MCF 10A (cell line): ENCODE results near the gene GSTA1. TPM values are rescaled to one million over a fixed set of nuclear protein-coding genes. Genes with fewer than 3 reads are reported as not detected.
"Not testable (repeated sequence)": the region's sequence is repeated elsewhere in the genome, so short reads cannot be mapped to it uniquely, and the experiment has no call there.

ENCODE experiments used
- BruUV-seq: library from RNA; stranded (reverse); fragments of 400-500 nt; replicated peaks from 2 replicates; lab custom pipeline; 2021; lab: Mats Ljungman, UMichigan
- CTCF ChIA-PET: fragments of 300-600 bp; sonication (Branson Sonifier 250); formaldehyde crosslinking; extraction: SDS; loops from one replicate; lab custom pipeline; 2021; ENCODE audit warnings: antibody characterized with exemption, inconsistent platforms; lab: Yijun Ruan, JAX
- POLR2A ChIA-PET: fragments of 300-600, 350-650 bp; sonication (Branson Sonifier 250); formaldehyde crosslinking; extraction: SDS; loops from one replicate; lab custom pipeline; 2020; ENCODE audit warnings: antibody characterized with exemption, inconsistent platforms; lab: Yijun Ruan, JAX
- DNase-seq: peaks from one replicate; pipeline ENCODE4 v3.0.0-alpha.2; 2018; ENCODE audit not compliant: unreplicated experiment
- H3K27ac Mint-ChIP-seq: one replicate; pipeline ENCODE4 v1.8.0; 2022; ENCODE audit warnings: mild to moderate bottlenecking, low read depth, mixed read lengths; ENCODE audit not compliant: unreplicated experiment
- H3K27me3 Mint-ChIP-seq: one replicate; pipeline ENCODE4 v1.8.0; 2022; ENCODE audit warnings: mixed read lengths; ENCODE audit not compliant: insufficient read depth, unreplicated experiment
- H3K36me3 Mint-ChIP-seq: one replicate; pipeline ENCODE4 v1.8.0; 2022; ENCODE audit warnings: mild to moderate bottlenecking, moderate library complexity, mixed read lengths; ENCODE audit not compliant: insufficient read depth, unreplicated experiment
- H3K4me1 Mint-ChIP-seq: one replicate; pipeline ENCODE4 v1.8.0; 2022; ENCODE audit warnings: mixed read lengths; ENCODE audit not compliant: insufficient read depth, unreplicated experiment
- H3K4me3 Mint-ChIP-seq: one replicate; pipeline ENCODE4 v1.8.0; 2022; ENCODE audit warnings: mild to moderate bottlenecking, moderate library complexity, mixed read lengths; ENCODE audit not compliant: unreplicated experiment
- H3K9me3 Mint-ChIP-seq: one replicate; pipeline ENCODE4 v1.8.0; 2022; ENCODE audit warnings: mixed read lengths; ENCODE audit not compliant: unreplicated experiment
- CTCF ChIP-seq: fragments of 200-600 bp; IDR thresholded peaks from one replicate; pipeline ENCODE4 v1.8.0; 2022; ENCODE audit warnings: antibody characterized with exemption, mild to moderate bottlenecking; ENCODE audit not compliant: unreplicated experiment
- intact Hi-C: fragments of 100-400 bp; cut with micrococcal nuclease; formaldehyde crosslinking; loops from 2 replicates; pipeline ENCODE4 v1.14.1; 2022
- total RNA-seq: library from RNA; stranded (reverse); gene quantifications from 2 replicates; pipeline ENCODE4 v1.2.3, GENCODE V29; 2022

GSTA1 gene
- total RNA-seq, 1 experiment from 2014 or later = not detected

- H3K27ac Mint-ChIP-seq, H3K36me3 Mint-ChIP-seq, H3K4me3 Mint-ChIP-seq, BruUV-seq, intact Hi-C loops, H3K9me3 Mint-ChIP-seq, H3K4me1 Mint-ChIP-seq, CTCF ChIA-PET, POLR2A ChIA-PET: not testable (repeated sequence)
- peaks cover 13% of the 10 kb centered on the region for H3K27me3 Mint-ChIP-seq
- DNase-seq = peak; percentile 16
Measured at GRCh38 chr6:52763322-52763916, 40.2 kb downstream of the GSTA1 start, which contains the start of gene GSTA2. Gene GSTA2, minus strand, starts transcription at chr6:52763475. Its CDS starts 5,528 bp downstream, at chr6:52757947.

DNA sequence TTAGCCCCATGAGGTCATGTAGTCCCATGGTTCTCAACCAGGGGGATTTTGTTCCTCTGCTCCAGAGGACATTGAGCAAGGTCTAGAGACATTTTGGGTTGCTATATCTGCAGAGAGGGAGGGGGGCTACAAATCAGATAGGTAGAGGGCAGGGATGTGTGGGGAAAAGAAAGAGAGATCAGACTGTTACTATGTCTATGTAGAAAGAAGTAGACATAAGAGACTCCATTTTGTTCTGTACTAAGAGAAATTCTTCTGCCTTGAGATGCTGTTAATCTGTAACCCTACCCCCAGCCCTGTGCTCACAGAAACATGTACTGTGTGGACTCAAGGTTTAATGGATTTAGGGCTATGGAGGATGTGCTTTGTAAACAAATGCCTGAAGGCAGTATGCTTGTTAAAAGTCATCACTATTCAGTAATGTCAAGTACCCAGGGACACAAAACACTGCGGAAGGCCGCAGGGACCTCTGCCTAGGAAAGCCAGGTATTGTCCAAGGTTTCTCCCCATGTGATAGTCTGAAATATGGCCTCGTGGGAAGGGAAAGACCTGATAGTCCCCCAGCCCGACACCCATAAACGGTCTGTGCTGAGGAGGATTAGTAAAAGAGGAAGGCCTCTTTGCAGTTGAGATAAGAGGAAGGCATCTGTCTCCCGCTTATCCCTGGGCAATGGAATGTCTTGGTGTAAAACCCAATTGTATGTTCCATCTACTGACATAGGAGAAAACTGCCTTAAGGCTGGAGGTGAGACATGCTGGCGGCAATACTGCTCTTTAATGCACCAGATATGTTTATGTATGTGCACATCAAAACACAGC lies 41.7 kb downstream of the GSTA1 start:
- H3K27ac Mint-ChIP-seq, POLR2A ChIA-PET, DNase-seq: not testable (repeated sequence)

DNA sequence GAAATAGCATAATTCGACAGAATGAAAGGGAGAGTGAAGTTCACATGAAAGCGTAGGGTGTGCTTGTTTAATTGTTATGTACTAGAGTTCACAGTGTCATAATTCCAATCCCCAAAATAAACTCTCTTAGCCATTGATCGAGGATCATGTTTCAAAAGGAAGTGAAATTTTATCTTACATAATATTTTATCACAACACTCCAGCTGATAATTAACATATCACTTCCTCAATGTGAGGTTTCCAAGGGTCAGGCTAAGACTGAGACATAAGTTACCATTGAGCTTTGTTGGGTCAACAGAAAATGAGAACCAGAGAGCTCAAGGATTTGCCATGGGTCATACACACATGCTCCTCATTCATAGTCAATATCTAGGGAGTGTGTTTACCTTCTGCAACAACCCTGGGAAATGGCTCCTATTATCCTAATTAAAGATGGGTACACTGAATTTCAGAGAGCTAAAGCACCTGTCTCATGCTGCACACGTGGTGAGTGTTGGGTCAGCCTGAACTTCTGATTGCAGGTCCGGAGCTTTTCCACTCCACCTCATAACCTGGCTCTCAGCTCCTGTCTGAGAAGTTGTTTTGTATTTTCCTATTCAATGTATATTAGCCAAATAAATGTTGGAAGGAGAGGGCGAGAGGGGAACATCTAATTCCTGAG lies 43.4 kb downstream of the GSTA1 start:
- BruUV-seq = no TSS peak
- no peak for TF ChIP-seq CTCF
- DNase-seq = no peak
- no peaks in the 10 kb centered on the region for H3K27me3 Mint-ChIP-seq
- no peak overlapping the region for H3K27ac Mint-ChIP-seq
- no peak overlapping the region for H3K4me3 Mint-ChIP-seq
- ChIA-PET POLR2A (no interaction called here), CTCF (no interaction called here)
- no peaks in the 10 kb centered on the region for H3K36me3 Mint-ChIP-seq
- peaks cover 11% of the 10 kb centered on the region for H3K4me1 Mint-ChIP-seq
- no peaks in the 10 kb centered on the region for H3K9me3 Mint-ChIP-seq
- intact Hi-C loops = no loop called here

More for the DNA sequence above, 41.7 kb downstream of the GSTA1 start:
- Mint-ChIP-seq H3K27me3 (peaks cover 11% of the 10 kb centered on the region), H3K4me1 (peaks cover 11% of the 10 kb centered on the region)
- H3K9me3 Mint-ChIP-seq, CTCF ChIA-PET, intact Hi-C loops, BruUV-seq, H3K36me3 Mint-ChIP-seq, H3K4me3 Mint-ChIP-seq: not testable (repeated sequence)

GRCh38 chr6:52759085-52759484 lies 44.5 kb downstream of the GSTA1 start:
- BruUV-seq = no TSS peak
- H3K27me3 Mint-ChIP-seq = no peaks in the 10 kb centered on the region
- no peak overlapping the region for H3K4me3 Mint-ChIP-seq
- ChIA-PET CTCF (interaction anchor here (0.6 kb wide), 1 partner anchor 28 kb away, joined by 4 read pairs; no protein-coding TSS in a partner anchor), POLR2A (no interaction called here)
- intact Hi-C loops = no loop called here
- peaks cover 6% of the 10 kb centered on the region for H3K36me3 Mint-ChIP-seq
- peaks cover 11% of the 10 kb centered on the region for H3K4me1 Mint-ChIP-seq
- no peaks in the 10 kb centered on the region for H3K9me3 Mint-ChIP-seq
- H3K27ac Mint-ChIP-seq = no peak overlapping the region
- no peak for DNase-seq
- no peak for TF ChIP-seq CTCF

GRCh38 chr6:52757651-52758338 lies 45.8 kb downstream of the GSTA1 start:
- BruUV-seq, POLR2A ChIA-PET, H3K36me3 Mint-ChIP-seq, CTCF ChIA-PET, intact Hi-C loops, H3K9me3 Mint-ChIP-seq, H3K27me3 Mint-ChIP-seq: not testable (repeated sequence)
- Mint-ChIP-seq H3K27ac (peak overlapping the region; percentile 54), H3K4me1 (peaks cover 18% of the 10 kb centered on the region), H3K4me3 (peak overlapping the region; percentile 55)
- DNase-seq = peak; percentile 81
